NCI-H2107 treated with DMSO at 0.1 percent for 48 hours (cell line): ENCODE data around the gene ANKRD50.

Experiments
- DNase-seq: peaks from one replicate; lab custom pipeline; 2025; ENCODE audit not compliant: unreplicated experiment; lab: John Stamatoyannopoulos, UW

Gene ANKRD50

GRCh38 chr4:124640022-124640730, 72.4 kb downstream of the ANKRD50 start:
- no peak for DNase-seq

- no peak for DNase-seq
Observed at GRCh38 chr4:124637321-124637720, 75.2 kb downstream of the ANKRD50 start.

GRCh38 chr4:124636788-124637187, 75.7 kb downstream of the ANKRD50 start:
- DNase-seq, result no peak

GRCh38 chr4:124635331-124635730, 77.2 kb downstream of the ANKRD50 start:
- no peak for DNase-seq

GRCh38 chr4:124633285-124633941, 79.1 kb downstream of the ANKRD50 start:
- no peak for DNase-seq

- DNase-seq, result no peak
Observed at GRCh38 chr4:124632439-124632838, 80.1 kb downstream of the ANKRD50 start.

GRCh38 chr4:124631760-124632159, 80.8 kb downstream of the ANKRD50 start:
- no peak for DNase-seq

- DNase-seq, result no peak
Observed at GRCh38 chr4:124629681-124630080, 82.9 kb downstream of the ANKRD50 start.
